Vagina (tissue), 2 donors: ENCODE results near the gene PIEZO2. TPM values are rescaled to one million over a fixed set of nuclear protein-coding genes. Genes with fewer than 3 reads are reported as not detected.

Experiments used
- microRNA-seq: library from miRNA; unstranded; fragments of <30 nt; microRNA quantifications from one replicate; pipeline ENCODE4, GENCODE V29; 2017; ENCODE audit warnings: borderline number of aligned reads, borderline replicate concordance
- small RNA-seq: library from RNA; depleted of rRNA; stranded (forward); fragments of <200 nt; gene quantifications from one replicate; pipeline ENCODE3, GENCODE V24; 2016
- total RNA-seq: library from RNA; depleted of rRNA; stranded (reverse); fragments of >200 nt; gene quantifications from one replicate; pipeline ENCODE4 v1.2.3, GENCODE V29; 2016

The PIEZO2 gene
- total RNA-seq, 1 donor from 2014 or later: 5.9 TPM

Small RNA genes within 50 kb of the gene (microRNA-seq; reads per million reads assigned to microRNA genes)
- not detected for gene MIR6788

Small RNA genes within 50 kb of the gene (small RNA-seq; reads per million reads assigned to genes)
- gene AP001180.3: not detected
- not detected for gene AP001180.5
- gene MIR6788: not detected
